ENCODE measurements around the gene MYH7.
"Not testable (repeated sequence)": the region's sequence is repeated elsewhere in the genome, so short reads cannot be mapped to it uniquely, and the experiment has no call there.

MYH7 gene

DNA sequence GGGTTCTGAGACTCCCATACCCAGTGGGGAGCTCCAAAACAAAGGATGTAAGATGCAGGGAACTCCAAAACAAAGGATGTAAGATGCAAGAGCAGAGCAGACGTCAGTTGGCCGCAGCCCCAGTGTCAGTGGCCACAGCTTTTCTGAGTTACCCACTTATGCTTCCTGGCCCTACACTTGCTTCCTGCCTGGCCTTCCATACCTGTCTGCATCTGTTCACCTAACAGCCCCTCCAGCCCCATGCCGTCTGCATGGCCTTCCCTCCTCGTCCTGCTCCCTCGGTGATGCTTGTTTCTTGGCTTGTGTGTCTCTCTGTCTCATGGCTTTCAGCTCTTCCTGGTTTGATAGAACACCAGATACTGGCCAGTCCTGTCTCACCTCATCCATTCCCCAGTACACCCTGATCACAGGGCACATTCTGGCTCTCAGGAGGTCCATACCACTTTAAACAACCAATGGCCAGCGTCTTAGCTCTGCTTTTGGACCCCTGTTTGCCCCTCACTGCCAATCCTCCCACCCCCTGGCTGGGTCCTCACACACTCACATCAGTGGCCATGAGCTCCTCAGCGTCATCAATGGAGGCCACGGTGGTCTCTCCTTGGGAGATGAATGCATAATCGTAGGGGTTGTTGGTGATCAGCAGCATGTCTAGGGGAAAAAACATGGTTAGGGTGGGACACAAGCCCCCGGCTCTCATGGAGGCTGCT, 5.3 kb downstream of the MYH7 start:
- no peak for DNase-seq

- no peak for DNase-seq
Observed at GRCh38 chr14:23428686-23429495, 6.6 kb downstream of the MYH7 start.

DNA sequence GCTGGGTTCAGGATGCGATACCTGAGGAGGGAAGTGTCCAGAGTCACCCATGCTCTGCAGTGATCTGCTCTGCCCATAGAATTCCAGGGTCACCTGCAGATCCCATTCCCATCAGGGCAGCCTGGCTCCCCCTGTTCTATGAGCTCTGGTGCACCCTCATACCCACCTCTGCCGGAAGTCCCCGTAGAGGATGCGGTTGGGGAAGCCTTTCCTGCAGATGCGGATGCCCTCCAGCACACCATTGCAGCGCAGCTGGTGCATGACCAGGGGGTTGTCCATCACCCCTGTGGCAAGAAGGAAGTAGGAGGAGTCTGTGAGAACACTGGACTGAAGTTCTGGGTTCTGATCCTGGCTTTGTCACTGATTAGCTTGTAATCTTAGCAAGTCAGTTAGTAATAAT, 9.7 kb downstream of the MYH7 start:
- DNase-seq: not testable (repeated sequence)

GRCh38 chr14:23425169-23425568, 10.3 kb downstream of the MYH7 start:
- no peak for DNase-seq

DNA sequence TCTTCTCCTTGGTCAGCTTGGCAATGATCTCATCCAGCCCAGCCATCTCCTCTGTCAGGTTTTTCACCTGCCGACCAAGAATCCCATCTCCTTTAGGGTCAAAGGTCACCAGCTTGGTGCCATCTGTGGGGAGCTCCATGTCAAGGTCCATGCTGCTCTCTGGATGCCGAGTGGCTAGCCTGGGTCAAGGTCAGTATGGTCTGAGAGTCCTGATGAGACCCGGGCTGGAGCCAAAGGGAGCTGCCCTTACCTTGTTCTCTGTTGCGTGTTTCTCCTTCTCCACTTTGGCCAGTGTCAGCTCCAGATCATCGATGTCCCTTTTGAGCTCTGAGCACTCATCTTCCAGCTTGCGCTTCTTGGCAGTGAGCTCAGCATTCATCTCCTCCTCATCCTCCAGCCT, 11.8 kb downstream of the MYH7 start:
- no peak for DNase-seq

DNA sequence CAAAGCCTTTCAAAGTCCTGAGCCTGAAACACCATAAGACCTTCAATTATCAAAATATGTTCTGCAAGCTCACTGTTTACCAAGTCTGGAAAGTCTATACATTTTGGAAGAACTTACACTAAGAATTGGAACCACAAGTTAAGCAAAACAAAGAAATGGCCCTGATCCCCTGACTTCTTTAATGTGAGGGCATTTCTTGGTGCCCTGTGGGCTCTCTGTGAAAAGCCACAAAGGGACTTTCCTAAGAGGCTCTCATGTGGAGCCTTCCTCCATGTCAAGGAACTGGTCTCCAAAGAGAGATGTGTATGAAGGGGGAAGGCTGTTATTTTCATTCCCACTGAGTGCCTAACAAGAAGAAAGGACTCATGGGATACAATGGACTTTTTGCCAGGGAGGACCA, 13.9 kb downstream of the MYH7 start:
- no peak for DNase-seq

GRCh38 chr14:23419646-23420045, 15.8 kb downstream of the MYH7 start:
- DNase-seq: not testable (repeated sequence)

- DNase-seq: no peak
Observed at GRCh38 chr14:23418021-23418420, 17.4 kb downstream of the MYH7 start.

DNA sequence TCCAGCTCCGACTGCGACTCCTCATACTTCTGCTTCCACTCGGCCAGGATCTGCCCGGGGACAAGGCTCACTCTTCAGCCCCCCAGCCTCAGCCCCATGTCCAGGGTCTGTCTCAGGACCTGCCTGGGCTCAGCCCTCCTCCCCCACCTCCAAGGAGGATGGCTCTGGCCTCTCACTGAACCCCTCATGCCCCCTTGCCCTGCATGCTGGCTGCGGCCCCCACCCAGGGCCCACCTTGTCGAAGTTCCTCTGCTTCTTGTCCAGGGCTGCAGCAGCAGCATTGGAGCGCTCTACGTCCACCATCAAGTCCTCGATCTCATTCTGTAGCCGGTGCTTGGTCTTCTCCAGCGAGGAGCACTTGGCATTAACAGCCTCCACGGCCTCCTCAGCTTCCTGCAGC, 18.2 kb downstream of the MYH7 start:
- DNase-seq: not testable (repeated sequence)

DNA sequence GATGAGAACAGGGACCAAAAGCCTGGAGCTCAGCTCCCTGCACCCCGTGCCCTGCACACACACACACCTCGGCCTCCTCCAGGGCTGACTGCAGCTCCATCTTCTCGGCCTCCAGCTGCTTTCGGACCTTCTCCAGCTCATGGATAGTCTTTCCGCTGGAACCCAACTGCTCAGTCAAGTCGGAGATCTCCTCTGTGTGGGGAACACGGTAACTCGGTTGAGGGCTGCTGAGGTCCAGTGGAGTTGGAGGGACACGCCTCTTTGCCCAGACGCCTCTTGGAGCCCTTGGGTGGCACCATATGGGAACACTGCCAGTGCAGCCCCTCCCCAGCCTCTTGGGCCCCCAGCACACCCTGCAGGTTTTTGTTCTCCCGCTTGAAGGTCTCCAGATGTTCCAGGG, 18.7 kb downstream of the MYH7 start:
- no peak for DNase-seq

- no peak for DNase-seq
Observed at GRCh38 chr14:23415821-23416778, 19.4 kb downstream of the MYH7 start.

DNA sequence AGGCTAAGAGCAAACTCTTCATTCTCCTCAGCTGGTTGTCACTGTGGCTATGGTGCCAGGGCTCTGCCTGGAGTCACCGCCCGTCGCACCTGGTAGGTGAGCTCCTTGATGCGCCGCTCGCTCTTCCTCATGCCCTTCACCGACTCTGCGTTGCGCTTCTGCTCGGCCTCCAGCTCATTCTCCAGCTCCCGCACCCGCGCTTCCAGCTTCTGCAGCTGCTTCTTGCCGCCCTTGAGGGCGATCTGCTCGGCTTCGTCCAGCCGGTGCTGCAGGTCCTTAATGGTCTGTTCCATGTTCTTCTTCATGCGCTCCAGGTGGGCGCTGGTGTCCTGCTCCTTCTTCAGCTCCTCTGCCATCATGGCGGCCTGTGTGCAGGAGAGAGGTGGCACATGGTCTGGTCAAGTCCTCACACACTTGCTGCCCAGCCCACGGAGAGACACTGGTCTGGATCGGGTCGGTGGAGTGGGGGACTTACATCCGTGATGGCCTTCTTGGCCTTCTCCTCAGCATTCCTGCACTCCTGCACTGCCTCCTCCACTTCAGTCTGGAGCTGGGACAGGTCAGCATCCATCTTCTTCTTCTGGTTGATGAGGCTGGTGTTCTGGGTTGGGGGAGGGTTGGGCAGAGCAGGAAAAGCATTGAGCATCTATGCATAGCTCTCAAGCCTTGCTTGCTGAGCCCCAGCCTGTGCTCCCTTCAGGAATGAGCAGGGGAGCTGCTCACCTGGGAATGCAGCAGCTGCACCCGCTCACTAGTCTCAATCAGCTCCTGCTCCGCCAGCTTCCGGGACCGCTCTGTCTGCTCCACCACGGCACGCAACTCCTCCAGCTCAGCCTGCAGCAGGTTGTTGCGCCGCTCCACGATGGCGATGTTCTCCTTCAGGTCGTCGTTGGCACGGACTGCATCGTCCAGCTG, 20.3 kb downstream of the MYH7 start:
- DNase-seq: no peak

- DNase-seq: no peak
Observed at GRCh38 chr14:23414254-23414653, 21.2 kb downstream of the MYH7 start.

DNA sequence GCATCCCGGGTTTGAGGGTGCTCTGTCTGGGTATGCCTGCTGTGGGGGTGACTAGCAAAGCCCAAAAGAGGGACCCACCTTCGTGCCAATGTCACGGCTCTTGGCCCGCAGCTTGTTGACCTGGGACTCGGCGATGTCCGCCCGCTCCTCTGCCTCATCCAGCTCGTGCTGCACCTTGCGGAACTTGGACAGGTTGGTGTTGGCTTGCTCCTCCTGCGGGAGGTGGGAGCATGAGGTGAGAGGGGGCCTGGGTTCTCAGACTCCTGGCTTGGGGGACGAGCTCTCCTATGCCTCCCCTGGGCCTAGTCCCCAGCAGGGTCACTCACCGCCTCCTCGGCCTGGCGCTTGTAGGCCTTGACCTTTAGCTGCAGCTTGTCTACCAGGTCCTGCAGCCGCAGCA, 21.8 kb downstream of the MYH7 start:
- DNase-seq: no peak

- no peak for DNase-seq
Observed at GRCh38 chr14:23411563-23412525, 23.6 kb downstream of the MYH7 start.

DNA sequence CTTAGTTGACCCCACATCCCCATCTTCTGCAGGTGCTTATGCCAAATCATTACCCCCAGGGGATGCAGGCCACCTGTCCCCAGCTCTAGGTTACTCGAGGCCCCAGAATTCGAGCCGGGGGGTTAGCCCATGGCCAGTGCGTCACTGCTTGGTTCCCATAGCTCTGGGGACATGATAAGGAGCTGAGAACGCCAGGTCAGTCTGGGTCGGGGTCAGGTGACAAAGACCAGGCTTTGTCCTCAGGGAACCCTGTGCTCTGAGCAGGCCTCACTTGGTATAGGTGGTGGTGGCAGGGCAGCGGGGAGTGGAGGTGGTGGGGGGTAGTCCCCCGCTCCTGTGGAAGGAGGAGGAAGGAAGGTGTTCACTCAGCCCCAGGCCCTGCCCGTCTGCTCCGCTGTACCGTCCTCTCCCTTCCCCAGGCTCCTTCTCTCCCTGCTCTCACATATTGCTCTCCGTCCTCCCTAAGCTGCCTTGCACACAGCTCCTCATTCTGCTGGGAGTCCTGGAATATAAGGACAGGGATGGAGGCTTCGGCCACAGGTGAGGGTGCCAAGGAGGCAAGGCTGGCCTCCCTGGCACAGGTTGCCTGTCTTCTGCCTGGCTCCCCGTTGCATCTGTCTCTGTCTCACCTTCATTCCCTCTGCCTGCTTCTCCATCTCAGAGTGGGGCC, 25.4 kb downstream of the MYH7 start:
- DNase-seq: no peak

DNA sequence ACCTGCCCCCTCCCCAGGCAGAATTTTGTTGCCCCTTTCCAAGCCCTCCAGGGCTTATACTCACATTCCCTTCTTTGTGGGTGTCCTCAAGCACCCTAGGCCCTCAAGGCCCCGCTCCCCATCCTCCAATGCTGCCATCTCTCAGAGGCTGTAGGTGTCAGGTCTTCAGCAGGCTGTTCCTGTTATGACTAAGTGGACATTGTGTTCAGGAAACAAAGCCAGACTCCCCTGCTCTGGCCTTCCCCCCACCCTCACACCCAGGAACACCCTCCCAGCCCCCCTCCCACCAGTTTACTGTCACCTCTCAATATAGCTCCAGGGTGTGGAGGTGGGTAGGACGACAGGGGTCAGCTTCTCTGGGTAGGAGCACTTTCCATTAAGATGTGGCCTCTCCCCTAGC, 26.0 kb downstream of the MYH7 start:
- no peak for DNase-seq

GRCh38 chr14:23408307-23408630, 27.2 kb downstream of the MYH7 start:
- DNase-seq: no peak

DNA sequence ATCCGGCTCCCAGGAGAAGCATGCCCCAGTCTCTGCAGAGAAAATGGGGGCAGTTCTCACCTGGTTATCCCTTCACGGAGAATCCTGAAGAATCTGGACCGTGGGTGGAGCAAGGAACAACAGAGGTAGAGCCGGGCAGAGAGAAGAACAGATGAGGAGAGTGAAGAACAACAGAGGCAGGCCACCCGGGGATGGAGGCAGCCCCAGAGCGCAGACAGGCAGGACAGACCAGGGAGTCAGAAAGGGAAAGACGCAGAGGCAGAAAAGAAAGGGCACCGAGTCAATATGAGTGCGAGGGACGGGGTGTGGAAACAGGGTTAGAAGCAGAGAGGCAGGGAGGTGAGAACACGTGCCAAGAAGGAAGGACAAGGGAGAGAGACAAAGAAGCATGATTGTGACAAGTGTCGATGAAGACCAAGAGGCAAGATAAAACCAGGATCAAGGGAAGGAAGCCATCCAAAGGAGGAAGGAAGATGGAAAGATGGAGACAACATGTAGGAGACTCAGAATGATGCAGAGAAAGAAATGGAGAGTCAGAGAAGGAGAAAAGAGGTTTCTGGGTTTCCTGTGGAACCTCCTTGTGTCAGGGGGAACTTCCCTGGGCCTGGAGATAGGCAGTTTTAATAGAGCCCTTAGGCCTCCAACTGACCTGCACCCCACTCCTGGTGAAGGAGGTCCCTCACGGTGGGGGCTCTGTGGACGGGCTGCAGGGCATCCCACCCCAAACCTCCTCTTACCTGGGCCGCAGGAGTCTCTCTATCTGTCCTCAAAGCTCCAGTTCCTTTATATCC, 27.7 kb downstream of the MYH7 start, which contains the start of gene MYH6:
Gene MYH6 (minus strand): TSS at position 758 of the 791 bp plus-strand sequence. CDS start 1,050 bp downstream, outside the sequence.
- DNase-seq: no peak

All from activated CD4-positive, alpha-beta T cell treated with anti-CD3 and anti-CD28 coated beads, Interleukin-2, amount 50 U/mL, for 1 hour (primary cell).